OCI-LY3 (cell line): ENCODE measurements around the gene ITGA7.

Experiments
- H2AFZ ChIP-seq: fragments of 200-600, 300-600 bp; shearing (Covaris generic); 2 replicates; pipeline ENCODE4 v1.6.0; 2014; ENCODE audit warnings: antibody characterized with exemption, low read depth, low read length
- H3K27ac ChIP-seq: fragments of 200-600, 300-600 bp; sonication (generic); 2 replicates; pipeline ENCODE4 v1.5.1; 2014; ENCODE audit warnings: mild to moderate bottlenecking, low read length, moderate library complexity, mixed read lengths
- H3K27me3 ChIP-seq: fragments of 200-600, 300-600 bp; sonication (generic); 2 replicates; pipeline ENCODE4 v1.6.1; 2014; ENCODE audit warnings: low read depth, low read length, mixed read lengths
- H3K36me3 ChIP-seq: fragments of 200-600, 300-600 bp; sonication (generic); replicated peaks from 2 replicates; pipeline ENCODE3; 2014; ENCODE audit warnings: low read depth, low read length, mixed read lengths
- H3K4me1 ChIP-seq: fragments of 300-600, 200-600 bp; sonication (generic); 2 replicates; pipeline ENCODE4 v1.6.1; 2014; ENCODE audit warnings: low read length, mixed read lengths
- H3K4me2 ChIP-seq: fragments of 200-600, 300-600 bp; sonication (generic); 2 replicates; pipeline ENCODE4 v1.6.1; 2014; ENCODE audit warnings: low read length, mixed read lengths
- H3K4me3 ChIP-seq: fragments of 300-600, 200-600 bp; sonication (generic); 2 replicates; pipeline ENCODE4 v1.5.1; 2014; ENCODE audit warnings: antibody characterized with exemption, mild to moderate bottlenecking, low read length, moderate library complexity
- H3K79me2 ChIP-seq: fragments of 300-600, 200-600 bp; shearing (Covaris generic); 2 replicates; pipeline ENCODE4 v1.6.1; 2014; ENCODE audit warnings: mild to moderate bottlenecking, low read length, mixed read lengths
- H3K9ac ChIP-seq: fragments of 300-600, 200-600 bp; shearing (Covaris generic); 2 replicates; pipeline ENCODE4 v1.6.0; 2014; ENCODE audit warnings: mild to moderate bottlenecking, low read length, moderate library complexity
- H3K9me3 ChIP-seq: fragments of 200-600, 300-600 bp; shearing (Covaris generic); 2 replicates; pipeline ENCODE4 v1.6.1; 2014; ENCODE audit warnings: low read length, mixed read lengths; ENCODE audit not compliant: insufficient read depth
- H4K20me1 ChIP-seq: fragments of 200-600, 300-600 bp; sonication (generic); 2 replicates; pipeline ENCODE4 v1.6.1; 2016; ENCODE audit warnings: low read length, mixed read lengths; ENCODE audit not compliant: insufficient read depth
- CTCF ChIP-seq: fragments of 200-600, 300-600 bp; sonication (generic); IDR thresholded peaks from 2 replicates; pipeline ENCODE4 v1.5.1; 2014; ENCODE audit warnings: antibody characterized with exemption, low read length, low read depth
- EZH2phosphoT487 ChIP-seq: fragments of 200-600 bp; shearing (Covaris generic); IDR thresholded peaks from 2 replicates; pipeline ENCODE4 v1.6.1; 2018; ENCODE audit warnings: antibody characterized with exemption, mixed run types, low read depth

ITGA7 gene

GRCh38 chr12:55715833-55716581 is 8.3 kb upstream of the ITGA7 start, which contains the start of gene BLOC1S1:
Gene BLOC1S1 (plus strand): TSS chr12:55716046. CDS start chr12:55716052, 6 bp downstream.
- H3K9ac ChIP-seq = peak within 1 kb of the TSS; percentile 86
- H2AFZ ChIP-seq = peak within 1 kb of the TSS; percentile 99
- peak within 1 kb of the TSS; percentile 91 for H3K4me3 ChIP-seq
- H3K4me2 ChIP-seq = peak within 1 kb of the TSS; percentile 90
- peak within 1 kb of the TSS; percentile 74 for H3K27ac ChIP-seq
- peaks cover 5% of the 10 kb centered on the region; the same call in 1 of the 2 replicates for H3K27me3 ChIP-seq
- H3K4me1 ChIP-seq = peaks cover 15% of the 10 kb centered on the region
- H3K79me2 ChIP-seq = peaks cover 7% of the 10 kb centered on the region; the same call in 1 of the 2 replicates
- H3K36me3 ChIP-seq = no peaks in the 10 kb centered on the region
- no peaks in the 10 kb centered on the region for H4K20me1 ChIP-seq
- TF ChIP-seq CTCF (no peak), EZH2phosphoT487 (no peak)
- H3K9me3 ChIP-seq = no peaks in the 10 kb centered on the region

DNA sequence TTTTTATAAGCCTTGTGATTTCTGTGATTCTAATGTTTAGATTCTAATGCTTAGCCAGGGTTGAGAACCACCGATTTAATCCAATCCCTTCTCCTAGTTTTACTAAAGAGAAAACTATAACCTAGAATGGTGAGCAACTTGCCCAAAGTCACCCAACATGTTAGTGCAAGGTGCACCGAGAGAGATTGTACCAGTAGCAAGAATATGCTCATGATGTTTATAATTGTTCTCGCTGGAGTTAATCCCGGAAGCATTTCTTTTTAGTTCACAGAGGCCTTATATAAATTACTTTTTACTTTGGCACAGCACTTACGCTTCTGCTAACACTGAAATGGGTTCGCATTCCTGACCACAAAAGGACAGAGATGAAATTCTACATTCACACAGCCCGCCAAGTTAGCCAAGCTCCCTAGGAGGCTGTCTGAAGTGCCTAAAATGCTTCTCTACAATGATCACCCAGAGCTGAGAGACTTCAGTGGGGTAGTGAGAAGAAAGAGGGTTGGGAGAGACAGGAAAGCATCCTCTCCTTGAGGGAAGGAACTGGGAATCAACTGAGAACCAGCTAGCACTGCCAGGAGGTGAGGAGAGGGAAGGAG is 7.6 kb upstream of the ITGA7 start:
- H3K4me2 ChIP-seq = peak overlapping the region; percentile 90
- H3K4me1 ChIP-seq = peaks cover 15% of the 10 kb centered on the region
- TF ChIP-seq EZH2phosphoT487 (no peak), CTCF (no peak)
- H3K79me2 ChIP-seq = peaks cover 7% of the 10 kb centered on the region; the same call in 1 of the 2 replicates
- H3K27ac ChIP-seq = no peak overlapping the region
- H2AFZ ChIP-seq = peak overlapping the region; percentile 99
- no peaks in the 10 kb centered on the region for H3K36me3 ChIP-seq
- H3K9me3 ChIP-seq = no peaks in the 10 kb centered on the region
- H4K20me1 ChIP-seq = no peaks in the 10 kb centered on the region
- H3K9ac ChIP-seq = peak overlapping the region; percentile 86; the same call in 1 of the 2 replicates
- H3K4me3 ChIP-seq = peak overlapping the region; percentile 91
- H3K27me3 ChIP-seq = peaks cover 9% of the 10 kb centered on the region

GRCh38 chr12:55713721-55714120 is 6.0 kb upstream of the ITGA7 start:
- Histone ChIP-seq H3K9ac (no peak overlapping the region), H3K4me3 (no peak overlapping the region), H3K36me3 (no peaks in the 10 kb centered on the region), H3K27me3 (peaks cover 21% of the 10 kb centered on the region), H3K4me2 (no peak overlapping the region), H4K20me1 (no peaks in the 10 kb centered on the region), H3K4me1 (peaks cover 20% of the 10 kb centered on the region), H3K9me3 (no peaks in the 10 kb centered on the region), H3K27ac (no peak overlapping the region), H3K79me2 (peaks cover 7% of the 10 kb centered on the region; the same call in 1 of the 2 replicates), H2AFZ (no peak overlapping the region)
- TF ChIP-seq EZH2phosphoT487 = no peak
- no peak for TF ChIP-seq CTCF

- H3K9me3 ChIP-seq = no peaks in the 10 kb centered on the region
- peaks cover 7% of the 10 kb centered on the region; the same call in 1 of the 2 replicates for H3K79me2 ChIP-seq
- no peak overlapping the region for H2AFZ ChIP-seq
- no peak overlapping the region for H3K9ac ChIP-seq
- no peak overlapping the region for H3K27ac ChIP-seq
- no peaks in the 10 kb centered on the region for H3K36me3 ChIP-seq
- H4K20me1 ChIP-seq = no peaks in the 10 kb centered on the region
- TF ChIP-seq EZH2phosphoT487 (no peak), CTCF (no peak)
- peaks cover 25% of the 10 kb centered on the region for H3K27me3 ChIP-seq
- peaks cover 26% of the 10 kb centered on the region for H3K4me1 ChIP-seq
- no peak overlapping the region for H3K4me2 ChIP-seq
- H3K4me3 ChIP-seq = no peak overlapping the region
Observed at GRCh38 chr12:55712700-55713415, 5.2 kb upstream of the ITGA7 start.
